DMS153 (cell line): ENCODE measurements around the gene ZC3H18.

Experiments
- DNase-seq: peaks from one replicate; lab custom pipeline; 2025; lab: John Stamatoyannopoulos, UW

ZC3H18 gene

GRCh38 chr16:88581033-88581432, 10.8 kb downstream of the ZC3H18 start:
- DNase-seq = no peak

DNA sequence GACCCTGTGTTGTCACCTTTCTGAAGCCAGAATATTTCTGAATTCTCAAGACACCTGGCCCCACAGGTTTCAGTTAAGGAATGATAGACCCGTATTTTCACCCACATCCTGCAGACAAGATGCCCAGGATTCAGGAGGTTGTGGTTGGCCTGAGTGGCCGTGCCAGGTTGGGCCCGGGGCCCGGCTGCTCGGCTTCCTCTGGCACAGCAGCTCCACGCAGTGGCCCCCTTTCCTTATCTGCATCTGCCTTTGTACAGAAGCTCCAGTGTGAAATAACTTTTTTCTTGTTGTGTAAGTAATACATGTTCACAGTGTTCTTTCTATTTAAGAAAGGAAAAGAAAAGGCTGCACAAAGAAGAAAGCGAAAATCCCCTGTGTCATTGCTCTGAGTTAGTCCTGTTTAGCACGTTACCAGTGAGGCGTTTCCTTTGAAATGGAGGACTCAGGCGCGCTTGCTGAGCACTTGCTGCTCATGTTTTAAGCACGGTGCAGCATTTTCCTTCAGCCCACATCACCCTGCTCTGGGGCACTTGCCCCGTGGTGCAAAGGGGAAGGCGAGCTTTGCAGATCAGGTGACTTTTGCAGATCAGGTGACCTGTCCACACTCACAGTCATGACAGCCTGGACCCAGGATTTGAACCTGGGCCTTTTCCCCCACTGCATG, 12.8 kb downstream of the ZC3H18 start:
- no peak for DNase-seq

DNA sequence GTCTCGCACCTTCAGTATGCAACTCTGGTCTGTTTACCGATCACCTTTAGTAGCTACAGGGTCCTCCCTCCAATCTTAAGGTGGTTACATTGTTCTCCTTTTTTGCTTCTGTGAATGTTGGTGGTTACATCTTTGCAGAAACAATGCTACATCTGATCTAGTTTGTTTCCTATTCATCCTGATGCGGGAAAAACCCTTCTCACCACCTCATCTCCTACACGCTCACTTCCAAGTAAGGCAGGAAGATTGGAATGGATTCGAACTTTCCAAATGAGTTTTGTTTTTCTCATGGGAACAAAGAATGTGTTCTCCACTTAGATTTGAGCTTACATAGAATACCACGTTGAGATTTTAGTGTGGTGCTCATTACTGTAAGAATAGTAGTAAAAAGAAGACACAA, 14.5 kb downstream of the ZC3H18 start:
- no peak for DNase-seq

DNA sequence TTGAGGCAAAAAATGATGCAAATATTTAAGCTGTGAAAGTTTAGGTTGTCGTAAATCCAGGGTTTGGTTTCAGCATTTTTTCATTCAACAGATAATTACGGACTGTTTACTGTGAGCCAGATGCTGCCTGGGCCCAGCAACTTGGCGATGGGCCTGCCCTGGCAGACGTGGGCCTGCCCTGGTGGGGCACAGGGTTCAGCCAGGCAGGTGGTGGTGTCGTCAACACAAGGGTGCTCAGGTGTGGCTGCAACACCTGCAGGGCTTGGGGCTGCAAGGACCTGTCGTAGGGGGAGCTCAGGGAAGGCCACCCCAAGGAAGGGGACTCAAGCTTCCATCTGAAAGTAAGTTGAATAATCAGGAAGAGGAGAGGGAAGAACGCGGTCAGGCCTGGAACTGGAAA, 15.1 kb downstream of the ZC3H18 start:
- no peak for DNase-seq

GRCh38 chr16:88585927-88586581, 15.9 kb downstream of the ZC3H18 start:
- DNase-seq = no peak

DNA sequence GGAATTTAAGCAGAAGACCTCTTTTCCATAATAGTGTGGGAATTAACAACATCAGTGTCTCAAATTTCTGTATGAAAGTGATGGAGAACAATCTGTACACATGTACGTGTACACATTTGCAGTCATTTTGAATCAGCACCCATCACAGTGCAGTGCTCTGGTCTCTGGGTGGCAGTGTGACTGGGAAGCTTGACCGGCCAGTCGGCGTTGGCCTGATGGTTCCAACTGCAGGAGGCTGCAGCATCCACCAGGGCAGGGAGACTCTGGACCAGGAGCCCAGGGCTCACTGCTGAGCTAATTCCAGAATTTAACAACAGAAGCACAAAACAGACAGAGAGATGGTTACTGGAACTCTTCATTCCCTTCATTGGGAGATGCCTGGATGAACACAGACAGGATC, 17.9 kb downstream of the ZC3H18 start:
- no peak for DNase-seq

DNA sequence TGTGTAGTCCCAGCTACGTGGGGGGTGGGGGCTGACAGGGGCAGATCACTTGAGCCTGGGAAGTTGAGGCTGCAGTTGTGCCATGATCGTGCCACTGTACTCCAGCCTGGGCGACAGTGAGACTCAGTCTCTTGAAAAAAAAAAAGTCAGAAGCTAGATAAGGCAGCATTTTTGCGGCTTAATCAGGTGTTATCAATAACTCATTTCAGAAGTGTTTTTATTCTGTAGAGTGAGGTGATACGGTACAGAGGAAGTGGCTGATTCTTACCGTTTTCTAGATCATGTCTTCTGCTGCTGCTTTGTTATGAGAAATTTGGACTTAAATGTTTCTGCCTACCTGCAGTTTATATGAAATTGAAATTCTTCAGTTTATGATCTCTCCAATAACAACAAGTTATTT, 18.6 kb downstream of the ZC3H18 start:
- DNase-seq = no peak

DNA sequence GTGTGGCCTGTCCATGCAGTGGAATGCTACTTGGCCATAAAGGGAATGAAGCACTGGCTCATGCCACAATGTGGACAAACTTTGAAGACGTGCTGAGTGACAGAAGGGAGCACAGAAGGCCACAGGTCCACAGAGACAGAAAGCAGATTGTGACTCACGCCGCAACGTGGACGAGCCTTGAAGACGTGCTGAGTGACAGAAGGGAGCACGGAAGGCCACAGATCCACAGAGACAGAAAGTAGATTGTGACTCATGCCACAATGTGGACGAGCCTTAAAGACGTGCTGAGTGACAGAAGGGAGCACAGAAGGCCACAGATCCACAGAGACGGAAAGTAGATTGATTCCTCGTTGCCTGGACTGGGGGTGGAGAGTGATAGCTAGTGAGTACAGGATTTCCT, 19.2 kb downstream of the ZC3H18 start:
- no peak for DNase-seq

DNA sequence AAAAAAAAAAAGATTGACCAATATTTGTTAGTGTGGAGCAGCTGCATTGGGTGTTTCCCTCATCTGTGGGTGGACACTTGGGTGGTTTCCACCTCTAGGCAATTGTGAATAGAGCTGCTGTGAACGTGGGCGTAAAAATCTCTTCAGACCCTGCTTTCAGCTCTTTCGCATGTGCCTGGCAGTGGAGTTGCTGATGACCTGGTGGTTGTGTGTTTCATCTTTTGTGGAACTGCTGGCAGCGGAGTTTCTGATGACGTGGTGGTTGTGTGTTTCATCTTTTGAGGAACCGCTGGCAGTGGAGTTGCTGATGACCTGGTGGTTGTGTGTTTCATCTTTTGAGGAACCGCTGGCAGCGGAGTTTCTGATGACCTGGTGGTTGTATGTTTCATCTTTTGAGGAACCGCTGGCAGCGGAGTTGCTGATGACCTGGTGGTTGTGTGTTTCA, 21.4 kb downstream of the ZC3H18 start:
- DNase-seq = no peak

- no peak for DNase-seq
These were observed 22.9 kb downstream of the ZC3H18 start for GRCh38 chr16:88593061-88593460.

DNA sequence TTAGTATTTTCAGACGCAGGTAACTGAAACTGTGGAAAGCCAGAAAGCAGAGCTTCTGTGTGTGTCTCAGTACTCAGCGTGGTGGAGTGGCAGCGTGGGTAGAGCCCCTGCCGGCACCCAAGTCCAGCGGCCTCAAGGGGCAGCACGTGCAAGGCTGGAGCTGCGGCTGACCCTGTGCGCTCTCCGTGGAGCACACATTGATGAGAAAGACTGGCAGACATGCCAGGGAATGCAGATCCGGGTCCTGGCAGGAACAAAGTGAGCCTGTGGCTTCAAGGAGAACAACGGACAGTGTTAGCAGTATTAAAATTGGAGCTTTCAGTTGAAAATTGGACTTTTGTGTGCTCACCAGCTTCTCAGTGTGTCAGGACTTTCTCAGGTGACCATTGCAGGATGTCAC, 23.3 kb downstream of the ZC3H18 start:
- no peak for DNase-seq

DNA sequence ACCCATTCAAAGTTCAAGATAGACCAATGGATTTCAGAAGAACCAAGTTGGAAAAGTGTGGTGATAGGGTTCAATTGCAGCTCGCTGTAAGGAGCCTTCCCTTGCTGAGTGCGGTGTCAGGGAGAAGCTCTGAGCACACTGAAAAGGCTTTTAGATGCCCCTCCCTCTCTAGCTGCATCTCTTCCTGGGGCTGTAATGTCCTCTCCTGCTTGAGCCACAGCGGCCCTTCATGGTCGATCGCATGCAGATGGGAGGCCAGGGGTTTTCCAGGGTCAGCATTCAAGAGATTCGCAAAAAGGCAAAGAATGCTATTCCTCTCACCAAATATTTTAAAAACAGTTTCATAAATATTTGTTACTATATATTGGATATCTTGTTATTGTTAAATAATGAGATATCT, 23.7 kb downstream of the ZC3H18 start:
- no peak for DNase-seq

DNA sequence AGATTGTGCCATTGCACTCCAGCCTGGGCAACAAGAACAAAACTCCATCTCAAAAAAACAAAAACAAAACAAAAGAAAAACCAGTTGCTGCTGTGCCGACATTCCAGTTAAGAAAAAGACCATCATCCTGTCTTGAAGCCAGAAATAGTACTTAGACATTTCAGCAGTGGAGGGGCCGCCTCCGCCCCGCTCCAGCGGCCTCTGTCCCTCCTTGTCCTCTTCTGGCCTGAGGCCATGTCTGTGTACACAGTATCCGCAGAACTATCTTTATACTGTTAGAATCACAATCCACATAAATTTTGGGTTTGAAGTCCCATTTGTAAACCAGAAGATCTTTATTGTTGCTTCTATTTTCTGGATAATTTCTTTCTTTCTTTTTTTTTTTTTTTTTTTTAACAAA, 24.9 kb downstream of the ZC3H18 start:
- DNase-seq = no peak

DNA sequence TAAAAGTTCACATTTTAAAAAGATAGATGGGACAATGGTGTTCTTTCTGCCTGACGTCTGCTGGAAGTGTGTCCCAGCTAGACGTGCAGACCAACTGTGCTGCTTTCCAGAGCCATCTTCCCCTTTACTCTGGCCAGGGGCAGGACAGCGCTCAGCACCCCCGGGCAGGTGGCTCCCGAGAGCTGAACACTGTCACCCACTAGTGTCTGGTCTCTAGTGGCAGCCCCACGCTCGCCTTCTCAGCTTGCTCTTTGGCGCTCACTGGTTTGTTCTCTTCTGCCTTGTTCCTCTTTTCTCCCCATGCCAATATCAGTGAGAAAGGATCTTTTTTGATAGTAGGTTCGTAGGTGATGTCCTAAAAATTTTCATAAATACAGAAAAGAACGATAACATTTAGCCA, 25.7 kb downstream of the ZC3H18 start:
- DNase-seq = no peak

GRCh38 chr16:88596483-88596882, 26.3 kb downstream of the ZC3H18 start:
- no peak for DNase-seq

- no peak for DNase-seq
These were observed 27.8 kb downstream of the ZC3H18 start for GRCh38 chr16:88597856-88598491.

GRCh38 chr16:88599092-88599733, 29.0 kb downstream of the ZC3H18 start:
- DNase-seq = no peak

DNA sequence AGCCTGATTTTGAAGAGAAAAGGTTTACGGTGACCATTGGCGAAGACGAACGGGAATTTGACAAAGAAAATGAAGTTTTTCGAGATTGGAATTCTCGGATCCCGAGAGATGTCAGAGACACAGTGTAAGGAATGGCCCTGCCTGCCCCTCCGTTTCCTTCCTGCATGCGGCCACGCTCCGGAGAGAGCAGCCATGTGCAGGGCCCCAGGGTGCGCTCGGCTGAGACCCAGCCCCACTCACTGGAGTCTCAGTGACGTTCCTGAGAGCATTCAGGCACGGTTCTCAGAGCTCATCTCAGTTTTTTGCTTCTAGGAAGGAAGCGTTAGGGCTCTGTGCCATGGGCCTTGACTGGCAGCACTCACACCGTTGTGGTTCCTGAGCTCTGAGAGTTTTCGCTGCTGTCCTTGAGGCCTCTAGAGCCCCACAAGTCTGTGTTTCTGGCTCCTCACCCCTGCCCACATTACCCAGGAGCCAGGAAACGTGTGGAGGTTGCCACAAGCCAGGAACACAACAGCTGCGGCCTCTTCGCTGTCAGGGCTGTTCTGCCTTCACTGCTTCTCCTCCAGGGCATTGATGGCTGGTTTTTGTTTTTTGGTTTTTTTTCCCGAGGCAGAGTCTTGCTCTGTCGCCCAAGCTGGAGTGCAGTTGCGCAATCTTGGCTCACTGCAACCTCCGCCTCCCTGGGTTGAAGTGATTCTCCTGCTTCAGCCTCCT, 29.8 kb downstream of the ZC3H18 start:
- DNase-seq = no peak

DNA sequence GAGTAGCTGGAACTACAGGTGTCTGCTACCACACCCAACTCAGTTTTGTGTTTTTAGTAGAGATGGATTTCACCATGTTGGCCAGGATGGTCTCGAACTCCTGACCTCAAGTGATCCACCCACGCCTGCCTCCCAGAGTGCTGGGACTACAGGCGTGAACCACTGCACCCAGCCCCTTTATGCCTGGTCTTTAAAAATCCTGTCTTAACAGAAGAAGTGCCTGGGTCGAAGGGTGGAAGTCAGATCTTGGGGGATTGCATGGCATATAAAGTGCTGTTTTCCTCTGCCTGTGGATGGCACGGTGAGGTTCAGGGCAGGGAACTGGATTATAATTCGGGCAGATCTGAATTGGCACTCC, 30.3 kb downstream of the ZC3H18 start:
- no peak for DNase-seq

GRCh38 chr16:88601313-88602036, 31.3 kb downstream of the ZC3H18 start:
- DNase-seq = no peak

GRCh38 chr16:88602091-88602490, 31.9 kb downstream of the ZC3H18 start:
- DNase-seq = no peak
